Endothelial cell of umbilical vein (primary cell): ENCODE data around the gene MROH7. TPM values are rescaled to one million over a fixed set of nuclear protein-coding genes. Genes with fewer than 3 reads are reported as not detected.

Experiments used
- BruUV-seq: library from RNA; stranded (reverse); fragments of 400-500 nt; replicated peaks from 2 replicates; lab custom pipeline; 2021; lab: Mats Ljungman, UMichigan
- CTCF ChIA-PET: fragments of 300-600, 350-600 bp; sonication (Branson Sonifier 250); formaldehyde crosslinking; loops from one replicate; lab custom pipeline; 2021; ENCODE audit warnings: antibody characterized with exemption, inconsistent platforms; lab: Charles Lee
- POLR2A ChIA-PET: fragments of 300-600, 350-600 bp; sonication (Branson Sonifier 250); formaldehyde crosslinking; loops from one replicate; lab custom pipeline; 2021; ENCODE audit warnings: antibody characterized with exemption, inconsistent platforms; lab: Charles Lee
- DNase-seq: peaks from one replicate; pipeline ENCODE4 v3.0.0-alpha.2; 2011; ENCODE audit warnings: low read depth, low spot score
- FAIRE-seq: peaks from 2 replicates; lab custom pipeline; 2011; peaks lifted over from hg19 to GRCh38; lab: Jason Lieb, UNC
- H2AFZ ChIP-seq: 2 replicates; pipeline ENCODE4 v1.6.0; 2012; ENCODE audit warnings: low read depth, low read length, control low read depth, inconsistent platforms
- H3K27ac ChIP-seq: 2 replicates; pipeline ENCODE4 v1.5.1; 2011; ENCODE audit warnings: low read depth, mild to moderate bottlenecking, control low read depth, low read length, moderate library complexity; ENCODE audit not compliant: insufficient read depth
- H3K27me3 ChIP-seq, 2 experiments: 2 replicates each; pipeline versions ENCODE4 v1.6.0 to v1.6.1; 2011; ENCODE audit warnings: low read length in 2 of 2, mixed read lengths in 1 of 2; ENCODE audit not compliant: control insufficient read depth in 2 of 2, insufficient read depth in 2 of 2
- H3K36me3 ChIP-seq, 2 experiments: 2 replicates in 1 of 2; 3 replicates in 1 of 2; pipeline ENCODE4 v1.5.1; 2011; ENCODE audit warnings: low read length in 2 of 2, mild to moderate bottlenecking in 1 of 2, moderate library complexity in 1 of 2; ENCODE audit not compliant: control insufficient read depth in 2 of 2, insufficient read depth in 2 of 2; ENCODE audit errors: extremely low read depth in 1 of 2
- H3K4me1 ChIP-seq: 3 replicates; pipeline ENCODE4 v1.5.1; 2011; ENCODE audit warnings: mild to moderate bottlenecking, low read length; ENCODE audit not compliant: control insufficient read depth, insufficient read depth; ENCODE audit errors: extremely low read depth
- H3K4me2 ChIP-seq: 2 replicates; pipeline ENCODE4 v1.6.1; 2011; ENCODE audit warnings: low read length, control low read depth, mixed read lengths; ENCODE audit not compliant: insufficient read depth
- H3K4me3 ChIP-seq, 3 experiments: fragments of 200-600 bp in 1 of 3; sonication (generic), shearing (Covaris generic) in 1 of 3; replicated peaks in 1 of 3; 2 replicates each; pipeline ENCODE4 v1.5.1; 2011 to 2016; ENCODE audit warnings: control low read depth in 3 of 3, low read length in 3 of 3, mild to moderate bottlenecking in 2 of 3, inconsistent platforms in 1 of 3, low read depth in 1 of 3, moderate library complexity in 1 of 3; ENCODE audit not compliant: insufficient read depth in 1 of 3
- H3K79me2 ChIP-seq: 2 replicates; pipeline ENCODE4 v1.6.0; 2012; ENCODE audit warnings: low read length, inconsistent platforms; ENCODE audit not compliant: control insufficient read depth, insufficient read depth
- H3K9ac ChIP-seq: replicated peaks from 2 replicates; pipeline ENCODE3; 2011; ENCODE audit warnings: low read length, control low read depth; ENCODE audit not compliant: insufficient read depth; ENCODE audit errors: extremely low read depth
- H3K9me1 ChIP-seq: replicated peaks from 3 replicates; pipeline ENCODE4 v1.6.0; 2011; ENCODE audit warnings: mild to moderate bottlenecking, low read length; ENCODE audit not compliant: control insufficient read depth, insufficient read depth; ENCODE audit errors: extremely low read depth
- H3K9me3 ChIP-seq: replicated peaks from 2 replicates; pipeline ENCODE4 v1.5.1; 2012; ENCODE audit warnings: low read length, inconsistent platforms; ENCODE audit not compliant: control insufficient read depth, insufficient read depth
- H4K20me1 ChIP-seq: replicated peaks from 2 replicates; pipeline ENCODE3; 2011; ENCODE audit warnings: mild to moderate bottlenecking, low read length; ENCODE audit not compliant: control insufficient read depth, insufficient read depth; ENCODE audit errors: extremely low read depth
- CTCF ChIP-seq, 2 donors: IDR thresholded peaks; 1 replicate in 1 of 2; 2 replicates in 1 of 2; pipeline ENCODE4 v1.5.1; 2011; ENCODE audit warnings: low read length in 2 of 2, mild to moderate bottlenecking in 2 of 2, moderate library complexity in 2 of 2, control low read depth in 1 of 2, inconsistent platforms in 1 of 2, low read depth in 1 of 2; ENCODE audit not compliant: insufficient read depth in 1 of 2; ENCODE audit errors: extremely low read depth in 1 of 2
- EZH2 ChIP-seq: IDR thresholded peaks from 2 replicates; pipeline ENCODE4 v1.6.1; 2012; ENCODE audit warnings: borderline replicate concordance, low read depth, mild to moderate bottlenecking, moderate library complexity, low read length, inconsistent platforms; ENCODE audit not compliant: severe bottlenecking
- FOS ChIP-seq: IDR thresholded peaks from 2 replicates; pipeline ENCODE4 v1.6.1; 2011; ENCODE audit warnings: mild to moderate bottlenecking, low read length, moderate library complexity, borderline replicate concordance; ENCODE audit not compliant: insufficient read depth
- GATA2 ChIP-seq: IDR thresholded peaks from 2 replicates; pipeline ENCODE4 v1.7.0; 2011; ENCODE audit warnings: low read depth, mild to moderate bottlenecking, moderate library complexity, mixed read lengths, low read length; ENCODE audit not compliant: insufficient read length, insufficient read depth
- JUN ChIP-seq: IDR thresholded peaks from 2 replicates; pipeline ENCODE4 v1.6.1; 2011; ENCODE audit warnings: borderline replicate concordance, low read depth; ENCODE audit not compliant: insufficient read length, insufficient read depth
- MAX ChIP-seq: IDR thresholded peaks from 2 replicates; pipeline ENCODE4 v1.6.1; 2011; ENCODE audit not compliant: insufficient read depth, insufficient read length
- MYC ChIP-seq: IDR thresholded peaks from one replicate; pipeline ENCODE4 v1.6.1; 2011; ENCODE audit warnings: mild to moderate bottlenecking, low read depth, low read length
- POLR2A ChIP-seq: IDR thresholded peaks from 2 replicates; pipeline ENCODE4 v1.6.1; 2012; ENCODE audit warnings: low read depth, mild to moderate bottlenecking, control low read depth, low read length
- POLR2AphosphoS5 ChIP-seq: IDR thresholded peaks from 2 replicates; pipeline ENCODE4 v1.6.1; 2012; ENCODE audit warnings: low read depth, mild to moderate bottlenecking, control low read depth, low read length, moderate library complexity; ENCODE audit not compliant: insufficient read depth
- dilution Hi-C: fragments of 300-500 bp; cut with MboI; formaldehyde crosslinking; loops from one replicate; pipeline ENCODE4 v1.15.0; 2019; ENCODE audit warnings: low sequenced_read_pairs; ENCODE audit not compliant: extremely low pct_ligation_motif_present
- intact Hi-C: fragments of 100-400 bp; cut with micrococcal nuclease; formaldehyde crosslinking; loops from one replicate; pipeline ENCODE4 v1.10.0; 2022
- polyA plus RNA-seq, 4 experiments: library from polyadenylated mRNA; depleted of rRNA in 3 of 4; stranded (reverse) in 3 of 4; unstranded in 1 of 4; fragments of >200 nt; gene quantifications; 2 replicates each; pipeline versions ENCODE4 v1.2.1 to v1.2.3, GENCODE V29; 2011 to 2012; ENCODE audit warnings: missing spikeins in 1 of 4
- total RNA-seq: library from RNA; stranded (reverse); gene quantifications from 2 replicates; pipeline ENCODE4 v1.2.3, GENCODE V29; 2021

The MROH7 gene
- total and polyA plus RNA-seq, 2 donors (not counting 3 experiments of a cell fraction or from before 2014, with no cell fraction given) = 0.06 to 0.24 TPM

- H3K9me3 ChIP-seq = no peaks in the 10 kb centered on the region
- ChIA-PET POLR2A (no interaction called here), CTCF (no interaction called here)
- H3K4me1 ChIP-seq = no peaks in the 10 kb centered on the region
- no peaks in the 10 kb centered on the region for H3K36me3 ChIP-seq
- dilution Hi-C loops = no loop called here
- TF ChIP-seq POLR2A (no peak), POLR2AphosphoS5 (no peak), EZH2 (no peak), MAX (no peak), JUN (no peak), CTCF (IDR thresholded peaks at IDR 0.05; ENCODE audit: extremely low read depth in 1 of 2, insufficient read depth in 1 of 2, low read depth in 1 of 2, low read length in 2 of 2) (no peak), GATA2 (no peak), FOS (no peak), MYC (no peak)
- H3K9me1 ChIP-seq = no peaks in the 10 kb centered on the region
- H3K4me3 ChIP-seq = no peak overlapping the region
- DNase-seq (no peak), FAIRE-seq (no peak)
- H3K9ac ChIP-seq = no peak overlapping the region
- H3K27me3 ChIP-seq = peaks cover 0 to 4% of the 10 kb centered on the region in 2 experiments
- no peaks in the 10 kb centered on the region for H3K79me2 ChIP-seq
- no TSS peak for BruUV-seq
- H2AFZ ChIP-seq = no peak overlapping the region
- no peak overlapping the region for H3K4me2 ChIP-seq
- no peak overlapping the region for H3K27ac ChIP-seq
- intact Hi-C loops = no loop called here
- H4K20me1 ChIP-seq = no peaks in the 10 kb centered on the region
Measured at GRCh38 chr1:54643736-54644135, 2.1 kb downstream of the MROH7 start.
